HepG2 (cell line): ENCODE data around the gene TENM3. TPM values are rescaled to one million over a fixed set of nuclear protein-coding genes. Genes with fewer than 3 reads are reported as not detected.

ENCODE experiments used
- ATAC-seq: fragments of 200-7000 bp; cut with Tn5 transposase; 3 replicates; pipeline ENCODE4 v1.9.1; 2020; ENCODE audit warnings: mild to moderate bottlenecking, moderate library complexity
- BruUV-seq: library from RNA; stranded (reverse); fragments of 400-500 nt; replicated peaks from 2 replicates; lab custom pipeline; 2021; lab: Mats Ljungman, UMichigan
- CTCF ChIA-PET: fragments of 300-600 bp; formaldehyde crosslinking; extraction: SDS; loops from one replicate; lab custom pipeline; 2021; ENCODE audit warnings: low total read pairs, inconsistent platforms, low intra/inter-chr PET ratio; lab: Yijun Ruan, JAX
- POLR2A ChIA-PET: fragments of 350-600 bp; sonication (Branson Sonifier 250); formaldehyde crosslinking; loops from one replicate; lab custom pipeline; 2020; ENCODE audit warnings: antibody characterized with exemption, inconsistent platforms; lab: Yijun Ruan, JAX
- DNase-seq: peaks from one replicate; pipeline ENCODE4 v3.0.0-alpha.2; 2015; ENCODE audit warnings: low spot score
- FAIRE-seq: peaks from 3 replicates; lab custom pipeline; 2011; peaks lifted over from hg19 to GRCh38; lab: Jason Lieb, UNC
- H2AFZ ChIP-seq: one replicate; pipeline ENCODE4 v1.6.1; 2011; ENCODE audit warnings: low read length, inconsistent platforms
- H3K27ac ChIP-seq: fragments of 300-600 bp; 3 replicates; pipeline ENCODE4 v1.8.0; 2011; ENCODE audit warnings: mixed run types, mild to moderate bottlenecking, mixed read lengths, low read length, inconsistent platforms; ENCODE audit not compliant: insufficient read depth; ENCODE audit errors: extremely low read length
- H3K27me3 ChIP-seq, 2 experiments: fragments of 200-600 bp in 1 of 2; 2 replicates in 1 of 2; 3 replicates in 1 of 2; pipeline versions ENCODE4 v1.6.0 to v1.8.0; 2011; ENCODE audit warnings: low read length in 2 of 2, mild to moderate bottlenecking in 2 of 2, moderate library complexity in 2 of 2, inconsistent platforms in 1 of 2; ENCODE audit not compliant: insufficient read depth in 2 of 2, control insufficient read depth in 1 of 2
- H3K36me3 ChIP-seq, 2 experiments: fragments of 200-600 bp in 1 of 2; replicated peaks in 1 of 2; 2 replicates in 1 of 2; 3 replicates in 1 of 2; pipeline versions ENCODE4 v1.5.1 to v1.8.0; 2011; ENCODE audit warnings: low read length in 2 of 2, inconsistent platforms in 1 of 2; ENCODE audit not compliant: insufficient read depth in 2 of 2, control insufficient read depth in 1 of 2
- H3K4me1 ChIP-seq: 2 replicates; pipeline ENCODE4 v1.5.1; 2012; ENCODE audit warnings: low read length, inconsistent platforms; ENCODE audit not compliant: insufficient read depth
- H3K4me2 ChIP-seq: 2 replicates; pipeline ENCODE4 v1.6.0; 2011; ENCODE audit warnings: low read depth, low read length, inconsistent platforms
- H3K4me3 ChIP-seq, 3 experiments: fragments of 200-600 bp in 1 of 3; sonication (generic), shearing (Covaris generic) in 1 of 3; replicated peaks in 1 of 3; 2 replicates each; pipeline ENCODE4 v1.5.1; 2011 to 2016; ENCODE audit warnings: low read length in 3 of 3, inconsistent platforms in 2 of 3, low read depth in 2 of 3, mild to moderate bottlenecking in 2 of 3, control low read depth in 1 of 3, mixed read lengths in 1 of 3; ENCODE audit not compliant: insufficient read depth in 1 of 3
- H3K79me2 ChIP-seq: one replicate; pipeline ENCODE4 v1.6.1; 2011; ENCODE audit warnings: low read length, inconsistent platforms; ENCODE audit not compliant: insufficient read depth
- H3K9ac ChIP-seq: 2 replicates; pipeline ENCODE4 v1.6.0; 2011; ENCODE audit warnings: mild to moderate bottlenecking, low read depth, low read length, inconsistent platforms; ENCODE audit not compliant: insufficient read depth
- H3K9me3 ChIP-seq: 2 replicates; pipeline ENCODE4 v1.5.1; 2012; ENCODE audit warnings: mild to moderate bottlenecking, low read length
- H4K20me1 ChIP-seq: 2 replicates; pipeline ENCODE4 v1.6.0; 2011; ENCODE audit warnings: inconsistent platforms, mild to moderate bottlenecking, low read length, moderate library complexity; ENCODE audit not compliant: insufficient read depth
- ASH2L ChIP-seq: fragments of 300-600, 200-600 bp; sonication (generic); IDR thresholded peaks from 2 replicates; pipeline ENCODE4 v1.7.0; 2017; ENCODE audit warnings: low read depth, mild to moderate bottlenecking, moderate library complexity, mixed read lengths, low read length; ENCODE audit not compliant: insufficient read length
- EZH2 ChIP-seq: conservative IDR thresholded peaks from 2 replicates; pipeline ENCODE4 v1.6.1; 2012; ENCODE audit warnings: mild to moderate bottlenecking, low read depth, low read length, moderate library complexity
- HDAC1 ChIP-seq: sonication (generic); formaldehyde crosslinking; IDR thresholded peaks from 2 replicates; pipeline ENCODE4 v1.5.1; 2020; ENCODE audit warnings: mild to moderate bottlenecking, missing genetic modification reagents
- HNRNPL ChIP-seq: fragments of 200-400 bp; formaldehyde crosslinking; IDR thresholded peaks from 2 replicates; pipeline ENCODE4 v1.6.1; 2017; ENCODE audit warnings: mild to moderate bottlenecking, low read depth, low read length
- ZNF430 ChIP-seq: sonication (generic); formaldehyde crosslinking; IDR thresholded peaks from 2 replicates; pipeline ENCODE4 v1.9.0; 2021; ENCODE audit warnings: mild to moderate bottlenecking, missing genetic modification reagents
- ZNF644 ChIP-seq: IDR thresholded peaks from 2 replicates; pipeline ENCODE4 v1.6.1; 2016; ENCODE audit warnings: low read depth
- ZNF777 ChIP-seq: sonication (generic); formaldehyde crosslinking; IDR thresholded peaks from 2 replicates; pipeline ENCODE4 v1.4.0; 2020; ENCODE audit warnings: missing genetic modification reagents
- ZSCAN9 ChIP-seq: IDR thresholded peaks from 2 replicates; pipeline ENCODE4 v1.6.1; 2016; ENCODE audit warnings: borderline replicate concordance
- WGBS: methylation state at CpG from one replicate; pipeline ENCODE4 v1.1.6; 2017; ENCODE audit warnings: low lambda C conversion rate; 5-methylcytosine and 5-hydroxymethylcytosine counted together
- in situ Hi-C: cut with HindIII; loops from 2 replicates; pipeline ENCODE4 v1.10.0; 2017; ENCODE audit warnings: low pct_unique_long_range_greater_than_20kb; ENCODE audit not compliant: extremely low pct_ligation_motif_present
- intact Hi-C: fragments of 100-400 bp; cut with micrococcal nuclease; formaldehyde crosslinking; loops from one replicate; pipeline ENCODE4 v1.10.0; 2022; ENCODE audit not compliant: unreplicated experiment
- polyA plus RNA-seq, 8 experiments: library from polyadenylated mRNA; depleted of rRNA in 3 of 8; stranded (reverse) in 7 of 8; unstranded in 1 of 8; fragments of >200 nt; fragmentation: Illumina TruSeq in 4 of 8; extraction: Trizol in 4 of 8; gene quantifications; 2 replicates each; pipeline versions ENCODE4 v1.2.1 to v1.2.3, GENCODE V29; 2011 to 2016; ENCODE audit warnings: low read depth in 4 of 8, missing spikeins in 1 of 8, mixed read lengths in 1 of 8; ENCODE audit not compliant: insufficient read depth in 1 of 8
- total RNA-seq, 5 experiments: library from RNA; depleted of rRNA; stranded (reverse); fragments of >200 nt; fragmentation: Illumina TruSeq; extraction: Trizol; gene quantifications; 2 replicates each; pipeline ENCODE4 v1.2.3, GENCODE V29; 2016; ENCODE audit warnings: low read depth in 1 of 5
- TF ChIP-seq, protein P1 (sequence below): sonication (generic); formaldehyde crosslinking; IDR thresholded peaks from 2 replicates; pipeline ENCODE4 v1.5.0; 2020; ENCODE audit warnings: mild to moderate bottlenecking, missing genetic modification reagents, borderline replicate concordance
- TF ChIP-seq, protein P2 (sequence below): sonication (generic); formaldehyde crosslinking; IDR thresholded peaks from 2 replicates; pipeline ENCODE4 v1.5.0; 2020; ENCODE audit warnings: missing genetic modification reagents

TENM3 gene
- total and polyA plus RNA-seq, 2 of the 13 experiments (the other 11 are each of a cell fraction or from before 2014, with no cell fraction given), result 0.04 TPM; not detected in 1

DNA sequence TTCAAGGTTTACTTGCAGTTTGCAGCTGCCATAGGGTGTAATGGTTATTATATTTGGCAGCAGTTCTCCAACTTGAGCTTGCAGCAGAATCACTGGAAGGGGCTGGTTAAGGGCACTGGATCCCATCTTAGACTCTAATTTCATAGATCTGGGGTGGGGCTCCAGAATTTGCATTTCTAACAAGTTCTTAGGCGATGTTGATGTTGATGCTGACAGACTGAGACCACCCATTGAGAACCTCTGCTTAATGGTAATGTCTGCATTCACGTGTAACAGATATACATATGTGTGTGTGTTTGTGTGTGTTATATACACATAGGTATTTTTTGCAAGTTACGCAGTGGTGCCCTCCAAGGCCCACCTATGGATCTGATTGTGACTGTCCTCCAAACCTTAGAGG, 13.8 kb downstream of the TENM3 start:
- BruUV-seq, result no TSS peak
- Histone ChIP-seq H3K4me3 (no peak overlapping the region), H3K27me3 (no peaks in the 10 kb centered on the region), H3K4me2 (no peak overlapping the region), H3K27ac (no peak overlapping the region), H2AFZ (no peak overlapping the region), H3K79me2 (no peaks in the 10 kb centered on the region), H3K9ac (no peak overlapping the region), H3K9me3 (no peaks in the 10 kb centered on the region), H3K4me1 (no peaks in the 10 kb centered on the region), H4K20me1 (no peaks in the 10 kb centered on the region), H3K36me3 (no peaks in the 10 kb centered on the region)
- TF ChIP-seq ASH2L (no peak), EZH2 (no peak), ZNF644 (CRISPR knock-in tag) (no peak), ZSCAN9 (CRISPR knock-in tag) (no peak), HNRNPL (no peak), ZNF430 (no peak), HDAC1 (CRISPR knock-in tag) (no peak), ZNF777 (CRISPR knock-in tag) (no peak)
- TF ChIP-seq, protein P1, sequence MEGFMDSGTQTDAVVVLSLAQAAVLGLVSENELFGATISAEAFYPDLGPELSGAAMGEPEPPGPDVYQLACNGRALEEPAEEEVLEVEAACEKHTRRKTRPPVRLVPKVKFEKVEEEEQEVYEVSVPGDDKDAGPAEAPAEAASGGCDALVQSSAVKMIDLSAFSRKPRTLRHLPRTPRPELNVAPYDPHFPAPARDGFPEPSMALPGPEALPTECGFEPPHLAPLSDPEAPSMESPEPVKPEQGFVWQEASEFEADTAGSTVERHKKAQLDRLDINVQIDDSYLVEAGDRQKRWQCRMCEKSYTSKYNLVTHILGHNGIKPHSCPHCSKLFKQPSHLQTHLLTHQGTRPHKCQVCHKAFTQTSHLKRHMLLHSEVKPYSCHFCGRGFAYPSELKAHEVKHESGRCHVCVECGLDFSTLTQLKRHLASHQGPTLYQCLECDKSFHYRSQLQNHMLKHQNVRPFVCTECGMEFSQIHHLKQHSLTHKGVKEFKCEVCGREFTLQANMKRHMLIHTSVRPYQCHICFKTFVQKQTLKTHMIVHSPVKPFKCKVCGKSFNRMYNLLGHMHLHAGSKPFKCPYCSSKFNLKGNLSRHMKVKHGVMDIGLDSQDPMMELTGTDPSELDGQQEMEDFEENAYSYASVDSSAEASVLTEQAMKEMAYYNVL, result no peak
- TF ChIP-seq, protein P2, sequence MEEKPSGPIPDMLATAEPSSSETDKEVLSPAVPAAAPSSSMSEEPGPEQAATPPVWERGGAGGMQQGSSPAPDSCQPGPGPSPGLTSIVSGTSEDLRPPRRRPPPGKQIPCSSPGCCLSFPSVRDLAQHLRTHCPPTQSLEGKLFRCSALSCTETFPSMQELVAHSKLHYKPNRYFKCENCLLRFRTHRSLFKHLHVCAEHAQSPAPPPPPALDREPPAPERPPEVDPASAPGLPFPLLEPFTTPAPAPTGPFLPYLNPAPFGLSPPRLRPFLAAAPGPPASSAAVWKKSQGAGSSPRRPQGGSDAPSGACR, result no peak
- POLR2A ChIA-PET, result no interaction called here
- in situ Hi-C loops (no loop called here), intact Hi-C loops (no loop called here)
- WGBS, result 33% methylated on average over 3 of the region's 3 CpGs
- CTCF ChIA-PET, result no interaction called here
- FAIRE-seq (no peak), ATAC-seq (no peak), DNase-seq (no peak)
